SK-N-SH (cell line): ENCODE measurements around the gene PRR16. TPM values are rescaled to one million over a fixed set of nuclear protein-coding genes. Genes with fewer than 3 reads are reported as not detected.
A peak's percentile ranks its signal among the peaks of the same experiment; 100 is the strongest.

Experiments used
- CTCF ChIA-PET: fragments of 300-600, 350-600 bp; formaldehyde crosslinking; extraction: SDS; loops from one replicate; lab custom pipeline; 2021; lab: Yijun Ruan, JAX
- POLR2A ChIA-PET: fragments of 350-600 bp; sonication (Branson Sonifier 250); formaldehyde crosslinking; extraction: SDS; loops from one replicate; lab custom pipeline; 2020; ENCODE audit warnings: antibody characterized with exemption, inconsistent platforms; lab: Yijun Ruan, JAX
- DNase-seq: peaks from one replicate; pipeline ENCODE4 v3.0.0; 2012
- H2AFZ ChIP-seq: fragments of 200-600 bp; sonication (generic); 2 replicates; pipeline ENCODE4 v1.8.1; 2016; ENCODE audit warnings: antibody characterized with exemption, mild to moderate bottlenecking, low read depth
- H3F3A ChIP-seq: fragments of 200-600 bp; sonication (generic); replicated peaks from 2 replicates; pipeline ENCODE3; 2016; ENCODE audit warnings: antibody characterized with exemption, mild to moderate bottlenecking; ENCODE audit not compliant: insufficient read depth
- H3K27ac ChIP-seq, 2 experiments: fragments of 200-500 bp in 1 of 2; fragments of 200-600 bp in 1 of 2; sonication (Bioruptor generic) in 1 of 2; sonication (generic), shearing (Covaris generic) in 1 of 2; 2 replicates each; pipeline versions ENCODE4 v1.5.1 to v1.6.1; 2014 to 2016; ENCODE audit warnings: low read depth in 2 of 2, inconsistent platforms in 1 of 2, low read length in 1 of 2, mild to moderate bottlenecking in 1 of 2, mixed read lengths in 1 of 2
- H3K27me3 ChIP-seq: fragments of 200-600 bp; sonication (generic), shearing (Covaris generic); 2 replicates; pipeline ENCODE4 v1.6.1; 2016; ENCODE audit warnings: mixed run types; ENCODE audit not compliant: insufficient read depth
- H3K36me3 ChIP-seq, 2 experiments: fragments of 200-500 bp in 1 of 2; fragments of 200-600 bp in 1 of 2; sonication (Bioruptor generic) in 1 of 2; sonication (generic) in 1 of 2; replicated peaks in 1 of 2; 2 replicates each; pipeline versions ENCODE3 to v1.5.1; 2014 to 2016; ENCODE audit warnings: low read length in 1 of 2, mild to moderate bottlenecking in 1 of 2; ENCODE audit not compliant: insufficient read depth in 2 of 2, control insufficient read depth in 1 of 2
- H3K4me1 ChIP-seq, 2 experiments: fragments of 200-500 bp in 1 of 2; fragments of 200-600 bp in 1 of 2; sonication (Bioruptor generic) in 1 of 2; sonication (generic), shearing (Covaris generic) in 1 of 2; 2 replicates each; pipeline versions ENCODE4 v1.5.1 to v1.6.1; 2014 to 2016; ENCODE audit warnings: low read depth in 1 of 2, low read length in 1 of 2, mixed run types in 1 of 2; ENCODE audit not compliant: insufficient read depth in 2 of 2, control insufficient read depth in 1 of 2
- H3K4me2 ChIP-seq: fragments of 200-600 bp; sonication (generic), shearing (Covaris generic); 2 replicates; pipeline ENCODE4 v1.6.1; 2017; ENCODE audit warnings: mixed run types
- H3K4me3 ChIP-seq, 2 experiments: fragments of 200-500 bp in 1 of 2; fragments of 200-600 bp in 1 of 2; sonication (Bioruptor generic) in 1 of 2; sonication (generic), shearing (Covaris generic) in 1 of 2; 2 replicates each; pipeline versions ENCODE4 v1.5.1 to v1.8.1; 2014 to 2016; ENCODE audit warnings: low read depth in 2 of 2, inconsistent platforms in 1 of 2, low read length in 1 of 2, mild to moderate bottlenecking in 1 of 2, mixed read lengths in 1 of 2, moderate library complexity in 1 of 2
- H3K79me2 ChIP-seq: fragments of 200-600 bp; sonication (generic); 2 replicates; pipeline ENCODE4 v1.8.1; 2017; ENCODE audit warnings: mild to moderate bottlenecking; ENCODE audit not compliant: insufficient read depth
- H3K9ac ChIP-seq: fragments of 200-600 bp; sonication (generic); 2 replicates; pipeline ENCODE4 v1.6.1; 2017; ENCODE audit warnings: mixed run types
- H3K9me2 ChIP-seq: fragments of 200-600 bp; sonication (generic); 2 replicates; pipeline ENCODE4 v1.6.1; 2017; ENCODE audit warnings: mixed run types
- H3K9me3 ChIP-seq: fragments of 200-600 bp; sonication (generic); 2 replicates; pipeline ENCODE4 v1.6.1; 2017; ENCODE audit warnings: mixed run types, mild to moderate bottlenecking, moderate library complexity
- H4K20me1 ChIP-seq: fragments of 200-600 bp; sonication (generic); 2 replicates; pipeline ENCODE4 v1.6.1; 2017; ENCODE audit warnings: mild to moderate bottlenecking, mixed run types; ENCODE audit not compliant: insufficient read depth
- CHD2 ChIP-seq: fragments of 150-350 bp; IDR thresholded peaks from 2 replicates; pipeline ENCODE4 v1.6.1; 2018; ENCODE audit warnings: low read length; ENCODE audit not compliant: partially characterized antibody
- EP300 ChIP-seq, 2 experiments: IDR thresholded peaks; 2 replicates each; pipeline versions ENCODE4 v1.4.0 to v1.6.1; 2012; ENCODE audit warnings: borderline replicate concordance in 1 of 2, low read depth in 1 of 2, low read length in 1 of 2
- EZH2phosphoT487 ChIP-seq: fragments of 200-600 bp; sonication (generic); IDR thresholded peaks from 2 replicates; pipeline ENCODE4 v1.6.1; 2017; ENCODE audit warnings: low read depth, mixed run types, mild to moderate bottlenecking, antibody characterized with exemption, moderate library complexity, borderline replicate concordance
- FOSL2 ChIP-seq: IDR thresholded peaks from 2 replicates; pipeline ENCODE4 v1.4.0; 2012; ENCODE audit warnings: low read depth, mild to moderate bottlenecking, moderate library complexity, borderline replicate concordance
- FOXM1 ChIP-seq: IDR thresholded peaks from 2 replicates; pipeline ENCODE4 v1.4.0; 2012; ENCODE audit warnings: low read depth, mild to moderate bottlenecking
- IRF3 ChIP-seq: fragments of 150-350 bp; IDR thresholded peaks from 2 replicates; pipeline ENCODE4 v1.6.1; 2016; ENCODE audit warnings: mild to moderate bottlenecking, low read depth, low read length
- MAX ChIP-seq: IDR thresholded peaks from 2 replicates; pipeline ENCODE4 v1.4.0; 2012; ENCODE audit warnings: low read depth
- MEF2A ChIP-seq: IDR thresholded peaks from 2 replicates; pipeline ENCODE4 v1.4.0; 2012; ENCODE audit warnings: low read depth, borderline replicate concordance
- NRF1 ChIP-seq: IDR thresholded peaks from 2 replicates; pipeline ENCODE4 v1.6.1; 2012; ENCODE audit warnings: low read depth, mild to moderate bottlenecking, low read length
- PBX3 ChIP-seq: IDR thresholded peaks from 2 replicates; pipeline ENCODE4; 2012
- RAD21 ChIP-seq: IDR thresholded peaks from 2 replicates; pipeline ENCODE4 v1.6.1; 2012; ENCODE audit warnings: mild to moderate bottlenecking, low read length
- RCOR1 ChIP-seq: fragments of 150-350 bp; IDR thresholded peaks from 2 replicates; pipeline ENCODE4 v1.6.1; 2017; ENCODE audit warnings: antibody characterized with exemption, low read length
- RXRA ChIP-seq: IDR thresholded peaks from 2 replicates; pipeline ENCODE4 v1.4.0; 2012; ENCODE audit warnings: low read depth, mild to moderate bottlenecking, borderline replicate concordance
- SIN3A ChIP-seq: IDR thresholded peaks from 2 replicates; pipeline ENCODE4 v1.6.1; 2012; ENCODE audit warnings: low read depth, mild to moderate bottlenecking, low read length, moderate library complexity, borderline replicate concordance
- SMC3 ChIP-seq: IDR thresholded peaks from 2 replicates; pipeline ENCODE4 v1.6.1; 2012; ENCODE audit warnings: low read depth, low read length, improper control_type of control experiment
- TCF12 ChIP-seq: IDR thresholded peaks from 2 replicates; pipeline ENCODE4 v1.4.0; 2012
- USF1 ChIP-seq: IDR thresholded peaks from 2 replicates; pipeline ENCODE4 v1.4.0; 2012; ENCODE audit warnings: low read depth, borderline replicate concordance
- USF2 ChIP-seq: fragments of 150-350 bp; IDR thresholded peaks from 2 replicates; pipeline ENCODE4 v1.6.1; 2017; ENCODE audit warnings: antibody characterized with exemption, low read length, low read depth, borderline replicate concordance
- WGBS: methylation state at CpG from one replicate; pipeline ENCODE4 v1.1.6; 2017; ENCODE audit warnings: low lambda C conversion rate; 5-methylcytosine and 5-hydroxymethylcytosine counted together
- polyA plus RNA-seq, 3 experiments: library from polyadenylated mRNA; depleted of rRNA; stranded (reverse); fragments of >200 nt; gene quantifications; 2 replicates each; pipeline ENCODE4 v1.2.3, GENCODE V29; 2012

PRR16 gene
- polyA plus RNA-seq, 1 of the 3 experiments (the other 2 are of a cell fraction) = 26.7 TPM

- POLR2A ChIA-PET = no interaction called here
- peaks cover 12% of the 10 kb centered on the region for H3F3A ChIP-seq
- no peaks in the 10 kb centered on the region for H3K9me3 ChIP-seq
- H3K4me2 ChIP-seq = peak overlapping the region; percentile 68
- DNase-seq = no peak
- no peaks in the 10 kb centered on the region for H4K20me1 ChIP-seq
- TF ChIP-seq USF1 (no peak), USF2 (no peak), MAX (peak; percentile 59; the same call in 1 of the 2 replicates)
- peak overlapping the region; percentile 13 for H3K9ac ChIP-seq
- peak overlapping the region in 1 of 2 experiments; percentile 21; a peak in 1 of 4 replicates for H3K4me3 ChIP-seq
- WGBS = 68% methylated on average over 2 of the region's 2 CpGs
- H2AFZ ChIP-seq = peak overlapping the region; percentile 77; the same call in 1 of the 2 replicates
- no peaks in the 10 kb centered on the region for H3K27me3 ChIP-seq
- CTCF ChIA-PET = no interaction called here
- peaks cover 6 to 11% of the 10 kb centered on the region in 2 experiments for H3K4me1 ChIP-seq
- H3K9me2 ChIP-seq = no peaks in the 10 kb centered on the region
- peaks cover 69% of the 10 kb centered on the region for H3K79me2 ChIP-seq
- H3K36me3 ChIP-seq = peaks cover 0 to 9% of the 10 kb centered on the region in 2 experiments
- peak overlapping the region; percentile 30 to 80; a peak in 3 of 4 replicates for H3K27ac ChIP-seq
These were observed 74.5 kb downstream of the PRR16 start for GRCh38 chr5:120538644-120539043.

GRCh38 chr5:120539471-120539870 is 75.4 kb downstream of the PRR16 start:
- peak overlapping the region in 1 of 2 experiments; percentile 45; a peak in 2 of 4 replicates for H3K27ac ChIP-seq
- H3F3A ChIP-seq = peaks cover 15% of the 10 kb centered on the region
- ChIA-PET CTCF (no interaction called here), POLR2A (no interaction called here)
- 90% methylated on average over 1 of the region's 1 CpG for WGBS
- H2AFZ ChIP-seq = no peak overlapping the region
- no peaks in the 10 kb centered on the region for H3K27me3 ChIP-seq
- H3K4me3 ChIP-seq = no peak overlapping the region
- no peaks in the 10 kb centered on the region for H4K20me1 ChIP-seq
- H3K9me2 ChIP-seq = no peaks in the 10 kb centered on the region
- TF ChIP-seq USF1 (no peak), CHD2 (no peak), SMC3 (no peak), PBX3 (no peak), NRF1 (no peak), RCOR1 (no peak), TCF12 (no peak), MEF2A (no peak), EP300 (IDR thresholded peaks at IDR 0.05; ENCODE audit: borderline replicate concordance in 1 of 2, low read depth in 1 of 2, low read length in 1 of 2) (no peak), IRF3 (no peak), EZH2phosphoT487 (no peak), RAD21 (no peak), USF2 (no peak), FOSL2 (no peak), SIN3A (no peak), RXRA (no peak), FOXM1 (no peak)
- no peak overlapping the region for H3K9ac ChIP-seq
- H3K4me2 ChIP-seq = no peak overlapping the region
- H3K9me3 ChIP-seq = no peaks in the 10 kb centered on the region
- no peak for DNase-seq
- peaks cover 6 to 11% of the 10 kb centered on the region in 2 experiments for H3K4me1 ChIP-seq
- H3K36me3 ChIP-seq = peaks cover 0 to 9% of the 10 kb centered on the region in 2 experiments
- H3K79me2 ChIP-seq = peaks cover 73% of the 10 kb centered on the region
